Measurements from ENCODE around the gene RMND1. TPM values are rescaled to one million over a fixed set of nuclear protein-coding genes. Genes with fewer than 3 reads are reported as not detected.

Gene RMND1
- total RNA-seq, 4 donors from 2014 or later = 30.2 to 48.5 (median 43.4) TPM

GRCh38 chr6:151436802-151437201, 15.1 kb downstream of the RMND1 start:
- intact Hi-C loops (cut with DNase I) = no loop called here
- Histone ChIP-seq H3K9me3 (no peaks in the 10 kb centered on the region), H3K4me1 (peaks cover 21 to 38% of the 10 kb centered on the region in 2 donors), H3K36me3 (no peaks in the 10 kb centered on the region), H3K27me3 (no peaks in the 10 kb centered on the region), H3K4me3 (replicated peaks in 1 of 3) (no peak overlapping the region), H3K27ac (peak overlapping the region in 2 of 3 donors; percentile 13 to 18)
- no peak for TF ChIP-seq CTCF (IDR thresholded peaks at IDR 0.05)
- TF ChIP-seq POLR2A (IDR thresholded peaks at IDR 0.05) = no peak
- DNase-seq = no peak

- WGBS, 2 donors = 59 to 74% methylated on average over 3 of the region's 3 CpGs
- TF ChIP-seq CTCF (IDR thresholded peaks at IDR 0.05) = no peak
- no peak for TF ChIP-seq POLR2A (IDR thresholded peaks at IDR 0.05)
- Histone ChIP-seq H3K9me3 (no peaks in the 10 kb centered on the region), H3K36me3 (peaks cover 3% of the 10 kb centered on the region in 2 donors), H3K27me3 (no peaks in the 10 kb centered on the region), H3K4me3 (replicated peaks in 1 of 3) (no peak overlapping the region), H3K27ac (peak overlapping the region in 2 of 3 donors; percentile 13 to 18), H3K4me1 (peaks cover 20 to 33% of the 10 kb centered on the region in 2 donors)
- DNase-seq = no peak
- intact Hi-C loops (cut with DNase I) = no loop called here
Observed at GRCh38 chr6:151436300-151436699, 15.6 kb downstream of the RMND1 start.

- no peak overlapping the region for H3K4me3 ChIP-seq (replicated peaks in 1 of 3)
- peaks cover 20 to 26% of the 10 kb centered on the region in 2 donors for H3K4me1 ChIP-seq
- no peaks in the 10 kb centered on the region for H3K9me3 ChIP-seq
- peak overlapping the region; percentile 62 to 78 (median 71) for H3K27ac ChIP-seq
- TF ChIP-seq POLR2A (IDR thresholded peaks at IDR 0.05) (no peak), CTCF (IDR thresholded peaks at IDR 0.05) (no peak)
- H3K36me3 ChIP-seq = peaks cover 12 to 13% of the 10 kb centered on the region in 2 donors
- peak; percentile 60 to 76 for DNase-seq
- 17 to 18% methylated on average over 2 of the region's 2 CpGs for WGBS, 2 donors
- intact Hi-C loops (cut with DNase I) = no loop called here
- H3K27me3 ChIP-seq = no peaks in the 10 kb centered on the region
Observed at GRCh38 chr6:151434369-151434768, 17.6 kb downstream of the RMND1 start.

GRCh38 chr6:151432651-151433050, 19.3 kb downstream of the RMND1 start:
- H3K27ac ChIP-seq = no peak overlapping the region
- no peak for TF ChIP-seq POLR2A (IDR thresholded peaks at IDR 0.05)
- no peak for TF ChIP-seq CTCF (IDR thresholded peaks at IDR 0.05)
- H3K4me3 ChIP-seq (replicated peaks in 1 of 3) = no peak overlapping the region
- H3K36me3 ChIP-seq = peaks cover 13 to 16% of the 10 kb centered on the region in 2 donors
- no peak for DNase-seq
- no peaks in the 10 kb centered on the region for H3K27me3 ChIP-seq
- H3K9me3 ChIP-seq = no peaks in the 10 kb centered on the region
- H3K4me1 ChIP-seq = peaks cover 20 to 26% of the 10 kb centered on the region in 2 donors
- intact Hi-C loops (cut with DNase I) = no loop called here
- 81 to 84% methylated on average over 4 of the region's 4 CpGs for WGBS, 2 donors

GRCh38 chr6:151431337-151431736, 20.6 kb downstream of the RMND1 start:
- no peak overlapping the region for H3K4me3 ChIP-seq (replicated peaks in 1 of 3)
- WGBS, 2 donors = 93 to 99% methylated on average over 3 of the region's 3 CpGs
- no peak overlapping the region for H3K27ac ChIP-seq
- H3K36me3 ChIP-seq = peaks cover 16 to 20% of the 10 kb centered on the region in 2 donors
- no peaks in the 10 kb centered on the region for H3K27me3 ChIP-seq
- peaks cover 15 to 17% of the 10 kb centered on the region in 2 donors for H3K4me1 ChIP-seq
- intact Hi-C loops (cut with DNase I) = no loop called here
- no peaks in the 10 kb centered on the region for H3K9me3 ChIP-seq
- TF ChIP-seq CTCF (IDR thresholded peaks at IDR 0.05) = no peak
- TF ChIP-seq POLR2A (IDR thresholded peaks at IDR 0.05) = no peak
- no peak for DNase-seq

Measured in thyroid gland (tissue), 4 donors.